ENCODE results near the gene TPRX1.

GRCh38 chr19:47842941-47843340 is 38.6 kb upstream of the TPRX1 start:
- TF ChIP-seq POLR2A (IDR thresholded peaks at IDR 0.05; ENCODE audit: extremely low read depth, insufficient read length): no peak
- no peak for TF ChIP-seq CTCF (IDR thresholded peaks at IDR 0.05; ENCODE audit: low read depth, low read length)
